ENCODE results near the gene PLRG1.

The PLRG1 gene

DNA sequence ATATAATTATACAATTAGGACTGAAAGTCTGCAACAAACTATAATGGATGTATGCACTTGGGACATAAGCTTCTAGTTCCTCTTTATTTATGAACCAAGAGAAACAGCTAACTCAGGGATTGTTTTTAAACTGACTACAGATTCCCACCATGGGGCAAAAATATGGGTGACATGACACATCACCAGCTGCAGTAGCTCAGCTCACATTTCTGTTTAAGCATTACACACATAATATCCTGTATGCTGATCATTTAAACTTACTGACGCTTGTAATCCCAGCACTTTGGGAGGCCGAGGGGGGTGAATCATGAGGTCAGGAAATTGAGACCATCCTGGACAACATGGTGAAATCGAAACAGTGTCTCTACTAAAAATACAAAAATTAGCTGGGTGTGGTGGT is 24.1 kb upstream of the PLRG1 start:
- no peak for DNase-seq (ENCODE audit: low read depth)

DNA sequence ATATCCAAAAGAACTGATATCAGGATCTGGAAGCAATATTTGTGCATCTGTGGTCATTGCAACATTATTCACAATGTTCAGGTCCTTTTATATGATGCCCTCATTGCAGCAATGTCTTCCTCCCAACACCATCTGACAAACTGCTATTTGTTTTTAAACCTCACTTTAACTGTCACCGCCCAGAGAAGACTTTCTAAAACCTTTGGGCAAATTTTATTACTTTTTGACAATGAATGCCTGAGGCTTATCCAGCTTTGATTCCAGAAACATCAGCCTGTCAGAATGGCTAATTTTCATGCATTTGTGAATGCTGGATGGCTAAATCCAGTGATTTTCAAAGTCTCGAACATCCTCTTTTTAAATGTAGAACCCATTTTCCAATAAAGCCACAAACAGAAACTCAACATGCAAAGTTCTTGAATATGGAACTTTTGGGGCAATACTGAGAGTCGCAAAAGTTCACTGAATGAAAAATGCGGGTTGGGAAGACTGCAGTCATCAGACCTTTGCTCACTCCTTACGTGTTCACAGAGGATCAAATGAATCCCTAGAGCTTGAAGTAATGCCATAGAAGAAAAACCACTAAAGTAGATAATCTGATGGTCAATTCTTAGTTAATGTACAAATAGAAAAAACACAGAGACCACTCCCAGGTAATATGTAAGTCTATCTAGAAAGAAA is 23.1 kb upstream of the PLRG1 start:
- no peak for DNase-seq (ENCODE audit: low read depth)

DNA sequence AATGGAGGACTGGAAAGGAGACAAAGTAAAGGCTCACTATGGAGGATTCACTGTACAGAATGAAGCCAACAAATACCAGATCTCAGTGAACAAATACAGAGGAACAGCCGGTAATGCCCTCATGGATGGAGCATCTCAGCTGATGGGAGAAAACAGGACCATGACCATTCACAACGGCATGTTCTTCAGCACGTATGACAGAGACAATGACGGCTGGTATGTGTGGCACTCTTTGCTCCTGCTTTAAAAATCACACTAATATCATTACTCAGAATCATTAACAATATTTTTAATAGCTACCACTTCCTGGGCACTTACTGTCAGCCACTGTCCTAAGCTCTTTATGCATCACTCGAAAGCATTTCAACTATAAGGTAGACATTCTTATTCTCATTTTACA is 19.4 kb upstream of the PLRG1 start:
- DNase-seq (ENCODE audit: low read depth) = no peak

DNA sequence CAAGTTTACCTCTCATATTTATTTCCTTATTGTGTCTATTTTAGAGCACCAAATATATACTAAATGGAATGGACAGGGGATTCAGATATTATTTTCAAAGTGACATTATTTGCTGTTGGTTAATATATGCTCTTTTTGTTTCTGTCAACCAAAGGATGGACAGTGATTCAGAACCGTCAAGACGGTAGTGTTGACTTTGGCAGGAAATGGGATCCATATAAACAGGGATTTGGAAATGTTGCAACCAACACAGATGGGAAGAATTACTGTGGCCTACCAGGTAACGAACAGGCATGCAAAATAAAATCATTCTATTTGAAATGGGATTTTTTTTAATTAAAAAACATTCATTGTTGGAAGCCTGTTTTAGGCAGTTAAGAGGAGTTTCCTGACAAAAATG is 18.8 kb upstream of the PLRG1 start:
- DNase-seq (ENCODE audit: low read depth) = no peak

DNA sequence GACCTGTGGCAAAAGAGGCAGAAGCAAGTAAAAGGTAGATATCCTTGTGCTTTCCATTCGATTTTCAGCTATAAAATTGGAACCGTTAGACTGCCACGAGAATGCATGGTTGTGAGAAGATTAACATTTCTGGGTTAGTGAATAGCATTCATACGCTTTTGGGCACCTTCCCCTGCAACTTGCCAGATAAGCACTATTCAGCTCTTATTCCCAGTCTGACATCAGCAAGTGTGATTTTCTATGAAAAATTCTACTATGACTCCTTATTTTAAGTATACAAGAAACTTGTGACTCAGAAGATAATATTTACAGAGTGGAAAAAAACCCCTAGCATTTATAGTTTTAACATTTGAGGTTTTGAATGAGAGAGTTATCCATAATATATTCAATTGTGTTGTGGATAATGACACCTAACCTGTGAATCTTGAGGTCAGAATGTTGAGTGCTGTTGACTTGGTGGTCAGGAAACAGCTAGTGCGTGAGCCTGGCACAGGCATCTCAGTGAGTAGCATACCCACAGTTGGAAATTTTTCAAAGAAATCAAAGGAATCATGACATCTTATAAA is 16.5 kb upstream of the PLRG1 start:
- no peak for DNase-seq (ENCODE audit: low read depth)

DNA sequence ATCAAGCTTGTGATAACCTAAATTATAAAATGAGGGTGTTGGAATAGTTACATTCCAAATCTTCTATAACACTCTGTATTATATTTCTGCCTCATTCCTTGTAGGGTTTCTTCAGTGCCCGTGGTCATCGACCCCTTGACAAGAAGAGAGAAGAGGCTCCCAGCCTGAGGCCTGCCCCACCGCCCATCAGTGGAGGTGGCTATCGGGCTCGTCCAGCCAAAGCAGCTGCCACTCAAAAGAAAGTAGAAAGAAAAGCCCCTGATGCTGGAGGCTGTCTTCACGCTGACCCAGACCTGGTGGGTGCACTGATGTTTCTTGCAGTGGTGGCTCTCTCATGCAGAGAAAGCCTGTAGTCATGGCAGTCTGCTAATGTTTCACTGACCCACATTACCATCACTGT is 15.5 kb upstream of the PLRG1 start:
- DNase-seq (ENCODE audit: low read depth) = no peak

DNA sequence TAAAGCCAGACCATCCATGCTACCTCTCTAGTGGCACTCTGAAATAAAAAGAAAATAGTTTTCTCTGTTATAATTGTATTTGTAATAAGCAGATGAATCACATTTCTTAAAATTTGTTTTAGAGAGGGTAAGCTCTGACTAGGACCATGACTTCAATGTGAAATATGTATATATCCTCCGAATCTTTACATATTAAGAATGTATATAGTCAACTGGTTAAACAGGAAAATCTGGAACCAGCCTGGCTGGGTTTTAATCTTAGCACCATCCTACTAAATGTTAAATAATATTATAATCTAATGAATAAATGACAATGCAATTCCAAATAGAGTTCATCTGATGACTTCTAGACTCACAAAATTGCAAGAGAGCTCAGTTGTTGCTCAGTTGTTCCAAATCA is 14.1 kb upstream of the PLRG1 start:
- no peak for DNase-seq (ENCODE audit: low read depth)

DNA sequence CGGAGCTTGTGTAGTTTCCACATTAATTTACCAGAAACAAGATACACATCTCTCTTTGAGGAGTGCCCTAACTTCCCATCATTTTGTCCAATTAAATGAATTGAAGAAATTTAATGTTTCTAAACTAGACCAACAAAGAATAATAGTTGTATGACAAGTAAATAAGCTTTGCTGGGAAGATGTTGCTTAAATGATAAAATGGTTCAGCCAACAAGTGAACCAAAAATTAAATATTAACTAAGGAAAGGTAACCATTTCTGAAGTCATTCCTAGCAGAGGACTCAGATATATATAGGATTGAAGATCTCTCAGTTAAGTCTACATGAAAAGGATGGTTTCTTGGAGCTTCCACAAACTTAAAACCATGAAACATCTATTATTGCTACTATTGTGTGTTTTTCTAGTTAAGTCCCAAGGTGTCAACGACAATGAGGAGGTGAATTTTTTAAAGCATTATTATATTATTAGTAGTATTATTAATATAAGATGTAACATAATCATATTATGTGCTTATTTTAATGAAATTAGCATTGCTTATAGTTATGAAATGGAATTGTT is 12.6 kb upstream of the PLRG1 start, which contains the start of gene FGB:
Gene FGB (plus strand): TSS at position 315 of the 558 bp plus-strand sequence. CDS start 8 bp downstream, at position 323.
- no peak for DNase-seq (ENCODE audit: low read depth)

DNA sequence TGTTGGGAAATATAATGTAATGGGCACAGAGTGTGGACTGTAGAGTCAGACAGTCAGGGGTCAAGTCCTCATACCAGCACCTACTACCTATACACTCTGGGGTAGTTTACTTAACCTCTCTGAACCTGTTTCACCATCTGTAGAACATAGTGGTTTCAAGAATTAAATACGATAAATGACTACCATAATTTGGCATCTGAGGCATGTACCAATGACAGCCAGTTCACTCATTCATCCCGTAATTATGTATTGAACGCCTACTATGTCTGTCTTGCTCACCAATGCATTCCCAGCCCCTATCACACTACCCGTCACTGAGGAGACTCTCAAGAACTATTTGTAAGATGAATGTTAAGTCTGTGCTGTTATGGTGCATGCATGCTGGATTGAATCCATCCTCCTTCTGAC is 10.6 kb upstream of the PLRG1 start:
- no peak for DNase-seq (ENCODE audit: low read depth)

DNA sequence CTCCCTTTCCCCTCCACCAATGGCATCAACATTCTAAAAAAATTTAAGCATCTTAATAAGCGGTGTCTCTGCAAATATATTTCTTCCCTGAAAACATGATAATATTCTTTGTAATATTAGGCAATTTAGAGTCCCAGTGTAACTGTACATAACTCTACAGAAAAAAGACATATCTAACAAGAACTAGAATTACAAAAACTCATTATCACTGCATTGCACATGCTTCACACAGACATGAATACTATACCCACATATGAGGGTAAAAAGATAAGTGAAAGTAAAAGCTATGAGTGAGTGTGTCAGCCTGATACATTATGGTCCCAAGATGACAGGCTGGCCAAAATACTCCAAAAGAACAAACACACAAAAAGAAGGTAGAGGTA is 10.2 kb upstream of the PLRG1 start:
- DNase-seq (ENCODE audit: low read depth) = no peak

DNA sequence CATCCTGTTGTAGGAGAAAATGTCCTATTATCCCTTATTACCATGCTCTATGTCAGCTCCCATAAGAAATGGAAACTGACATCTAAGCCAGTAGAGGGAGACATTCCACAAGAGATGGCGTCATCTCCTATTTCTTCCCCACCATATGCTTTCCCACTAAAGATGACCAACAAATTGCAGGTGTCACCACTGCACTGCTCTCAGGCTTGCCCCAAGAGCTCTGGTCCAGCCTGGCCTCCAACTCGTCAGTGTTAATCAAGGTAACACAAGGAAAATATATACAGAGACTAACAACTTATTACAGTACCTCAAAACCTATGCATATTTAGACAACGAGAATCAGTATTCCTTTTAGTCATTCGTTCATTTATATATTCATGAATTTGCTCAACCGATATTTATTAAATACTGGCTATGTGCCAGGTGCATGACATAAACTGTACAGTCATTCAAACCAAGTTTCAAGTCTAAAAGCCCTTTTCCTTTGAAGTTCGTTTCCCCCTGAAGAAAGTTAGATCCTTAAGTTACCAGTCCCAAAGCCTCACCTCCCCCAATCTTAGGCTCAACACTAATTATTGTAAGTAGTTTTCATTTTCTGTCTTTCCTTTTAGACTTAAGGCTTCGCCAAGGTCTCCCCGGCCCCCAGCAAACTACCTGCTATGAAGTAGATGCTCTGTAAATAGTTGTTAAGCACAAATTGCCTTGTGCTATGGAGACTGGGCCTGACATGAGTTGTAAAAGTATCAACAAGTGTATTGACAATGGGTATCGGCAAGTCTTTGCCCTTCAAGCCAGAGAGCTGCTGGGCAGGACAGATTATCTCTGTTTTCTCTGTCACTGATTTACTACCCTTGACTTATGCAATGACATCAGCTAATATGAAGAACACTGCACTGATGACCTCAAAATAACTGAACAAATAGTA is 9.6 kb upstream of the PLRG1 start:
- DNase-seq (ENCODE audit: low read depth) = no peak

DNA sequence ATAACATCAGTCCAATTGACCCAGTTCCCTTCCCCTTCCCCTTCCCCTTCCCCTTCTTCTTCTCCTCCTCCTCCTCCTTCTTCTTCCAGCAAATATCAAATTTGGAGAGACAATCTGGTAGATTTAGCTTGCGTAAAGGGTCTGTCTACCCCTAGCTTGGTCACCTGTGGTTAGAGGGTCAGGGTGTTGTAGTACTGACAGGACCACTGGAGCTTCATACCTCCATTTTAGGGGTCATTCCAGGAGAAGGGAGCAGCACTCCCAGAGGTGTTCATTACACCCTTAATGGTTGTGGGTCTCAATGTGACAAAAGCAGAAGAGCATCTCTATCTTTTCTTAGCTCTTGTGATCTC is 8.9 kb upstream of the PLRG1 start:
- no peak for DNase-seq (ENCODE audit: low read depth)

DNA sequence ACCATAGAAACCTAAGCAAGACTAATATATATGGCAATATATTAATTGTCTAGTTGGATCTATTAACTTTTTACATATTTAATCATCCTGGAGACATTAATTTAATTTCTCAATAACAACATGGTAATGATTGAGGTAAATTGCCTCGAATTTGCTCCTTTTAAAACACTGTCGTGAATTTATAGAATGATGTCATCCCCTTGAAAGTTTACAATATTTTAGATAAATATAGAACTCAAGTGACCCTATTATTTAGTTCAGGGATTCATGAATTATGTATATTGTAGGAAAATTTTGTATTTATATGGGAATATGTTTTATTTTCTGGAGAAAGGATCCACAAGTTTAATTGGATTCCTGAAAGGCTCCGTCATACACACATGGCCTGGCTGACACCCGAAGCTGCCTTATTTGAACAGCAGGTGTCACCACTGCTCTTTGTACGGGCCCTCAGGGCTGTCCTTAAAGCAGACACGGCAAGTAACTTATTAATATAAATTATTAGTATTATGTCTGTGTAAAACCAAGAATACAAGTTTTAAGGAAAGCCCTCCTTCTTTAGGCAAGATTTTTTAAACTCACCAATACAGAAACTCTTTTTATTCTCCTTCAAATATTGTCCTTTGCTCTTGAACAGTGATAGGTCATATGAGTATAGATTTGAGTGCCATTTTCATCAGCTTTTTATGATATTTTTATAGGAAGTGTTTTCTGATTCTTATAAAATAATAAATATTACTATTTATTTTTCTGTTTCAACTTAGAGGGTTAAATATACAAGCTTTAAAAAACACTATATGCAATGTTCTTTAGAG is 1.9 kb upstream of the PLRG1 start:
- DNase-seq (ENCODE audit: low read depth) = peak; percentile 60

DNA sequence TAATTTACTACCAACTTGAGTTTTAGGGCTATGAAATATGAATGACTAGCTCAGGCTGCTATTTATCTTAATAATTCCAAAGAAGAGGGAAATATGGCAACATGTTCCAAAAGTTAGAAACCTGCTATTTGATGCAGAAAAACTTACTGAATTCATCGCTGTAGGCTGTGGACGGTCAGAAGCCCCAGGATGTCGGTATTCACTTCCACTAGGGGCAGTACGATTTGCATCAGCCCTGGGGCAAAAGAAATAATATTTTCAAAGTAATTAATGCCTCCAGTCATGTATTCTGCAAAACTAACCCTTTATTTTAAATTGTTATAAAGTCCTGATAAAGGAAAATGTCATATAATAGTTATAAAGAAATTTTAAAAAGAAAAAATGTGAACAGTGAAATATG is 4.5 kb downstream of the PLRG1 start:
- no peak for DNase-seq (ENCODE audit: low read depth)

DNA sequence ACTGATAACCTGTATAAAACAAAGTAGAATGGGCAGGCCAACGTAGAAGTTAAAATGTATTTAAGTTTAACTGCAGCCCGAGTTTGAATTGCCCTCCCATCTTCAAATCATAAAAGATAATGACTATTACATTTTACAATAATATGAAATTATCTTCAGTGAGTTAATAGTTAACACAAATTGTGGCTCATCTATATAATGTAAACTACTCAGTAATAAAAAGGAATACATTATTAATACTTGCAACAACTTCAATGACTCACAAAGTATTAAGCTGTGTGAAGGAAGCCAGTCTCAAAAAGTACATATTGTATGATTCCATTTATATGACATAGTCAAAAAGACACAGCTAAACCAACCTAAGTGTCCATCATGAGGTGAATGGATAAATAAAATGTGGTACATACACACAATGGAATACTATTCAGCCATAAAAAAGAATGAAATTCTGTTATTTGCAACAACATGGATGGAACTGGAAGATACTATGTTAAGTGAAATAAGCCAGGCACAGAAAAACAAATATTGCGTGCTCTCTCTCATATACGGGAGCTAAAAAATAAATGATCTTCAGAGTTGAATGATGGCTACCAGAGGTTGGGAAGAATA is 7.8 kb downstream of the PLRG1 start:
- no peak for DNase-seq (ENCODE audit: low read depth)

DNA sequence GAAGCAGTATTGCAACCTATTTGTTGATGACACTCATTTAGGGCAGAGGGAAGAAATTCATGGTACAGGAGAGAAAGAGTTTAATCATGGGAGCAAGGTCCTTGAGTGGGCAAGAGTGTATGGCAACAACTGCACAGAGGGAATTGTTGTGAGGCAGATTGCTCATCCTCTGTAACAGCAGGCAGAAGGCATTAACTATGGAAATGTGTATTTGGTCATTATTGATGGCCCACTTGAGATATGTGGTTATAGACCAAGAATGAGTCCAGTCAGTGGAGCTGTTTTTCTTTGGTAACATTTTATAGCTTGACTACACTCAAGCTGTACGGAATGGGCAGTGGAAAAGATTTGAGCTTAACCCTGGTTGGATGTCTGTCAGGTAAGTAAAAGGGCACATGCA is 15.9 kb downstream of the PLRG1 start:
- no peak for DNase-seq (ENCODE audit: low read depth)

DNA sequence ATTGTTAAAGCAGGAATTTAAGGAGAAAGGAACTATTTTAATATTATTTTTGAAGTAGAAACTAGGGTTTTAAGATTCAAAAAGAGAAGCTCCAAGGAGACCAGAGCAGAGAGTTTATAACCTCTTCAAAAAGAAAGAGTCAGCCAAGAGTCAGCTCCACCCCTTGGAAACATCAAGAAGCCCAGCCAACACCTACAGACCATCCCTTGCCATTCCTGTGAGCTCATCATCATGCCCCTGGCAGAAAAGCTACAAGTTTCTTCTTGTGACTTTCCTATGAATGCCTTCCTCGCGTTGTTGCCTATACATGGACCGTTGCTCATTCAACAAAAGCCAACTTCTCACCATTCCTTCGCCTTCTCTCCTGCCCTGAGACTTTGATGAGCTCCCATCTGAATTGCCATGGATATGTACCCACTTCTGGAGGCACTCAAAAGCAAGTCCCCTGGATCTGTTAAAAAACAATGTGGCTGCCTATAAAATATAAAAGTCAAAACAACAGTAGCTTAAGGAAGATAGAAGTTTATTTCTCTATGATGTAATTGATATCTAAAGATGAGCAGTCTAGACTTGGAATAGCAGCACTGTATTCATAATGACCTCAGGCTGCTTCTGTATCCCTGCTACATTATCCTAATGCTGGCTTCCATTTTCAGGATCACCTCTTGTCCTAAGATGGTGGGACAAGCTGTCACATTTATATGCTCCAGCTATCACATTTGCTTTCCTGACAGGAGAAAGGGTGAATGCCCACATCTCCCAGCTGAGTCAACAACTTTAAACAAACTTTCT is 20.3 kb downstream of the PLRG1 start:
- DNase-seq (ENCODE audit: low read depth) = no peak

DNA sequence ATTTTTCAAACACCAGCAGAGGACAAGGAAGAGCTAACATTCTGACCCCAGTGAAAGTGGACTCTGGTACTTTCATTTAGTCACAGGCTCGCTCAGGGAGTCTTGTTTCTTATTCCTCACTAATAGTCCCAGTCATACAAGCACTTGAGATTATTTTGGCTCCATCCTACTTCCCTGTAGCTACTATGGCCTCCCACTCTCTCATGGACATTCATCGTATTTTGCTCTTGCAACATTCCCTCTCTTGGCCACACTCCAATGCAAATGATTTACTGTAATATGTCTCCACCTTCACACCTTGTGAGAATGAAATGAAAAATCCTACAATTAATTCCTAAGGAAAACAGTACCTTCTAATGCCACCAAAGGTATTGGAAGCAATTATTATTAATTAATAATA is 21.3 kb downstream of the PLRG1 start:
- no peak for DNase-seq (ENCODE audit: low read depth)

DNA sequence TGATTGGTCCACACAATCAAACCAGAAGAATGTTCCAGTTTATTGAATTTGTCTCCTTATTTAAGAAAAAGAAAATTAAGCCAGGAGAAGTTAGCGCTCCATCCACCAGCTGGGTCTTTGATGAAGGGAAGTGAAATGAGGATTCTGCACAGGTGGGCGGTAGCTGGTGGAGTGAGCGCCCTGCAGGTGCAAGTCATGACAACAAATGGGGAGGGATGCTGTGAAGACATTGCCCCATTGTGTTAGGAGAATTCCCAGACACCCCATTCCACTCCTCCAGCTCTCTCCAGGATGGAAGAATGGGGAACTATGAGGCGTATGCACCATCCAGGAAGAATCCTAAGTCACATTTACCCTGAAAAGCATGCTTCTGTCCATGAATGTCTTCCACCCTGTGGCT is 22.9 kb downstream of the PLRG1 start:
- DNase-seq (ENCODE audit: low read depth) = no peak

DNA sequence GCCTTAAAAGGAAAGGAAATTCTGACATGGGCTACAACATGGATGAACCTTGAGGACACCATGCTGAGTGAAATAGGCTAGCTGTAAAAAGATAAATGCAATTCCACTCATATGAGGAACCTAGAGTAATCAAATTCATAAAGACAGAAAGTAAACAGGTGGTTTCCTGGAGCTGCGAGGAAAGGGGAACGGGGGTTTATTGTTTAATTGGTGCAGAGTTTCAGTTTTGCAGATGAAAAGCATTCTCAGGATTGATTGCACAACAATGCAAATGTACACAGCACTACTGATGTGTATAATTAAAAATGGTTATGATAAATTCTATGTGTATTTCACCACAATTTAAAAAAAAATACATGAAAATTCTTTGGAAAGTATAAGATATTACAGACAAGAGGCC is 24.0 kb downstream of the PLRG1 start:
- DNase-seq (ENCODE audit: low read depth) = no peak

DNA sequence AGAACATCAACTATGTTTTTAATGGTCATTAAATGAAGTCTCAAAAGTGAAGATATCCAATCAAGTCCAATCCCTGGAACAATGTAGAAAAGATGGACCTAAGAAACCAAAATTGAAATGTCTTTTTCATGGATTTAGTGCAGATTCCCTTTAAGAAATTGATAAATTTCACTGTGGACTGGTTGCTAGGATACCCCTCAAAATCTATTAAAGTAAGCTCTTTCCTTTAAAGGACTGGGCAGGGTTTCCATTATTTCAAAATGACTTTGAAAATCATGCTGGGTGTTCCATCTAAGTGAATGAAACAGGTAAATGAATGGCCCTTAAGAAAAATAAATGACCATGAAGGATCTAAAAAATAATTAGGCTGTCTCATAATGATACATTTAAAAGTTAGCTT is 28.6 kb downstream of the PLRG1 start:
- no peak for DNase-seq (ENCODE audit: low read depth)
